Measurements from ENCODE around the gene CCDC83. TPM values are rescaled to one million over a fixed set of nuclear protein-coding genes. Genes with fewer than 3 reads are reported as not detected.
"Not testable (repeated sequence)": the region's sequence is repeated elsewhere in the genome, so short reads cannot be mapped to it uniquely, and the experiment has no call there.

CCDC83 gene
- total and polyA plus RNA-seq, 2 experiments from 2014 or later = not detected

- Histone ChIP-seq H3F3A (replicated peaks; ENCODE audit: low read depth) (no peaks in the 10 kb centered on the region), H3K4me3 (no peak overlapping the region), H3K27ac (ENCODE audit: low read depth) (no peak overlapping the region), H3K27me3 (ENCODE audit: insufficient read depth) (no peaks in the 10 kb centered on the region), H3K79me2 (replicated peaks; ENCODE audit: insufficient read depth) (no peaks in the 10 kb centered on the region), H3K4me1 (ENCODE audit: insufficient read depth) (no peaks in the 10 kb centered on the region), H3K9me2 (ENCODE audit: insufficient read depth) (no peaks in the 10 kb centered on the region), H4K20me1 (replicated peaks; ENCODE audit: insufficient read depth) (no peaks in the 10 kb centered on the region), H2AFZ (no peak overlapping the region), H3K36me3 (ENCODE audit: insufficient read depth) (no peaks in the 10 kb centered on the region), H3K4me2 (no peak overlapping the region)
- H3K4me1 Mint-ChIP-seq = no peaks in the 10 kb centered on the region
- no peaks in the 10 kb centered on the region for H3K27me3 Mint-ChIP-seq (ENCODE audit: insufficient read depth, low read depth, poor library complexity)
- ATAC-seq = no peak
- TF ChIP-seq ZNF331 (CRISPR knock-in tag; IDR thresholded peaks at IDR 0.05; ENCODE audit: low read depth) = no peak
- no peak overlapping the region for H3K4me3 Mint-ChIP-seq
- H3K36me3 Mint-ChIP-seq (ENCODE audit: low read depth) = peaks cover 29% of the 10 kb centered on the region; the same call in 2 of the 3 replicates
- peaks cover 4% of the 10 kb centered on the region; the same call in 2 of the 3 replicates for H3K9me3 Mint-ChIP-seq
- no peak overlapping the region for H3K27ac Mint-ChIP-seq
- no peak for DNase-seq (ENCODE audit: low spot score)
Observed at GRCh38 chr11:85951428-85952107, 96.4 kb downstream of the CCDC83 start.

GRCh38 chr11:85952108-85952485 is 96.9 kb downstream of the CCDC83 start:
- DNase-seq (ENCODE audit: low spot score); ATAC-seq; H4K20me1 ChIP-seq (replicated peaks; ENCODE audit: insufficient read depth); H3K4me1 Mint-ChIP-seq; H3K4me1 ChIP-seq (ENCODE audit: insufficient read depth); H3K4me2 ChIP-seq; H3K27me3 ChIP-seq (ENCODE audit: insufficient read depth); H3F3A ChIP-seq (replicated peaks; ENCODE audit: low read depth); H3K79me2 ChIP-seq (replicated peaks; ENCODE audit: insufficient read depth); H3K36me3 ChIP-seq (ENCODE audit: insufficient read depth); H3K4me3 ChIP-seq; H2AFZ ChIP-seq; H3K4me3 Mint-ChIP-seq; H3K27ac ChIP-seq (ENCODE audit: low read depth); H3K27me3 Mint-ChIP-seq (ENCODE audit: insufficient read depth, low read depth, poor library complexity); H3K27ac Mint-ChIP-seq; H3K9me2 ChIP-seq (ENCODE audit: insufficient read depth); H3K9me3 Mint-ChIP-seq: not testable (repeated sequence)
- H3K36me3 Mint-ChIP-seq (ENCODE audit: low read depth) = peaks cover 29% of the 10 kb centered on the region; the same call in 2 of the 3 replicates

GRCh38 chr11:85953491-85954143 is 98.4 kb downstream of the CCDC83 start:
- peaks cover 35% of the 10 kb centered on the region; the same call in 2 of the 3 replicates for H3K36me3 Mint-ChIP-seq (ENCODE audit: low read depth)
- Histone ChIP-seq H3K27ac (ENCODE audit: low read depth) (no peak overlapping the region), H3K27me3 (ENCODE audit: insufficient read depth) (no peaks in the 10 kb centered on the region), H3K4me1 (ENCODE audit: insufficient read depth) (no peaks in the 10 kb centered on the region), H3K36me3 (ENCODE audit: insufficient read depth) (peaks cover under 1% of the 10 kb centered on the region; the same call in 1 of the 2 replicates), H3K79me2 (replicated peaks; ENCODE audit: insufficient read depth) (no peaks in the 10 kb centered on the region), H4K20me1 (replicated peaks; ENCODE audit: insufficient read depth) (no peaks in the 10 kb centered on the region), H2AFZ (no peak overlapping the region), H3K4me2 (no peak overlapping the region), H3K9me2 (ENCODE audit: insufficient read depth) (no peaks in the 10 kb centered on the region), H3K4me3 (no peak overlapping the region), H3F3A (replicated peaks; ENCODE audit: low read depth) (no peaks in the 10 kb centered on the region)
- DNase-seq (ENCODE audit: low spot score) (no peak), ATAC-seq (no peak)
- H3K27me3 Mint-ChIP-seq (ENCODE audit: insufficient read depth, low read depth, poor library complexity) = no peaks in the 10 kb centered on the region
- H3K4me3 Mint-ChIP-seq = no peak overlapping the region
- H3K9me3 Mint-ChIP-seq = peaks cover 4% of the 10 kb centered on the region; the same call in 2 of the 3 replicates
- no peak overlapping the region for H3K27ac Mint-ChIP-seq
- no peaks in the 10 kb centered on the region for H3K4me1 Mint-ChIP-seq
- TF ChIP-seq POLR2AphosphoS5 (IDR thresholded peaks at IDR 0.05; ENCODE audit: low read depth) (no peak), EZH2phosphoT487 (IDR thresholded peaks at IDR 0.05; ENCODE audit: unreplicated experiment) (no peak), EZH2 (IDR thresholded peaks at IDR 0.05; ENCODE audit: low read depth, unreplicated experiment) (no peak)
